ENCODE results near the gene ARL14EP. TPM values are rescaled to one million over a fixed set of nuclear protein-coding genes. Genes with fewer than 3 reads are reported as not detected.

Gene ARL14EP
- total RNA-seq, 1 experiment from 2014 or later: 25.3 TPM

GRCh38 chr11:30368394-30368793, 45.5 kb downstream of the ARL14EP start:
- H3K36me3 ChIP-seq (ENCODE audit: control insufficient read depth in 1 of 2, insufficient read depth in 2 of 2, low read length in 2 of 2): no peaks in the 10 kb centered on the region
- TF ChIP-seq SRF (IDR thresholded peaks at IDR 0.05; ENCODE audit: low read depth) (no peak), EZH2 (IDR thresholded peaks at IDR 0.05) (no peak), MAX (IDR thresholded peaks at IDR 0.05) (no peak), JUND (IDR thresholded peaks at IDR 0.05) (no peak), RAD21 (IDR thresholded peaks at IDR 0.05; ENCODE audit: low read depth) (no peak), TCF7L2 (IDR thresholded peaks at IDR 0.05; ENCODE audit: borderline replicate concordance, extremely low read depth, insufficient read depth, insufficient read length) (no peak), SP1 (IDR thresholded peaks at IDR 0.05; ENCODE audit: low read depth) (no peak), CEBPB (IDR thresholded peaks at IDR 0.05; ENCODE audit: low read depth) (no peak), SIN3A (IDR thresholded peaks at IDR 0.05; ENCODE audit: low read depth) (no peak), FOSL1 (IDR thresholded peaks at IDR 0.05; ENCODE audit: low read depth) (no peak), CBX3 (IDR thresholded peaks at IDR 0.05; ENCODE audit: low read depth) (no peak), ZFX (IDR thresholded peaks at IDR 0.05) (no peak), YY1 (IDR thresholded peaks at IDR 0.05; ENCODE audit: extremely low read depth, insufficient replicate concordance, low read depth, low read length) (no peak), CTCF (IDR thresholded peaks at IDR 0.05 in 2 of 3, conservative IDR thresholded peaks at IDR 0.05 in 1 of 3; ENCODE audit: borderline replicate concordance in 1 of 3, insufficient read depth in 1 of 3, low read depth in 2 of 3, low read length in 2 of 3) (no peak), EGR1 (IDR thresholded peaks at IDR 0.05; ENCODE audit: low read depth) (no peak), POLR2AphosphoS5 (IDR thresholded peaks at IDR 0.05; ENCODE audit: low read depth, low read length) (no peak), ZBTB33 (IDR thresholded peaks at IDR 0.05; ENCODE audit: extremely low read depth, insufficient replicate concordance, low read length) (no peak)
- H3K27me3 ChIP-seq (ENCODE audit: insufficient read depth, low read length): peaks cover 26% of the 10 kb centered on the region
- POLR2A ChIA-PET: no interaction called here
- no peaks in the 10 kb centered on the region for H3K9me3 ChIP-seq (ENCODE audit: control insufficient read depth in 1 of 2, insufficient read depth in 1 of 2, low read depth in 1 of 2, low read length in 2 of 2)
- no peak overlapping the region for H3K4me2 ChIP-seq (ENCODE audit: low read length)
- CTCF ChIA-PET: no interaction called here
- no TSS peak for BruUV-seq (replicated peaks)
- RAD21 ChIA-PET (ENCODE audit: low non-redundant PET in 1 of 2, low total read pairs in 2 of 2, uncharacterized antibody in 2 of 2, unreplicated experiment in 2 of 2): no interaction called here
- no peaks in the 10 kb centered on the region for H3K4me1 ChIP-seq (ENCODE audit: control insufficient read depth in 1 of 2, insufficient read depth in 2 of 2, low read length in 2 of 2)
- no peak overlapping the region for H3K27ac ChIP-seq (ENCODE audit: low read depth, low read length)
- no peaks in the 10 kb centered on the region for H3K79me2 ChIP-seq (ENCODE audit: insufficient read depth, low read length)
- no peak overlapping the region for H3K9ac ChIP-seq (ENCODE audit: low read length)
- H3K4me3 ChIP-seq (replicated peaks in 1 of 2; ENCODE audit: low read depth in 1 of 2, low read length in 2 of 2): no peak overlapping the region
- intact Hi-C loops (cut with micrococcal nuclease): no loop called here
- no peak overlapping the region for H2AFZ ChIP-seq (ENCODE audit: low read depth, low read length, poor library complexity, severe bottlenecking)
- no peak for ATAC-seq
- DNase-seq (ENCODE audit: low read depth, low spot score): no peak
- no peaks in the 10 kb centered on the region for H4K20me1 ChIP-seq (ENCODE audit: insufficient read depth)
- H3K9me2 ChIP-seq (ENCODE audit: insufficient read depth): no peaks in the 10 kb centered on the region
